CD8-positive, alpha-beta memory T cell (primary cell): Measurements from ENCODE around the gene LTBR. TPM values are rescaled to one million over a fixed set of nuclear protein-coding genes. Genes with fewer than 3 reads are reported as not detected.

Experiments
- CTCF ChIA-PET: fragments of 350-600 bp; sonication (Branson Sonifier 250); formaldehyde crosslinking; loops from one replicate; lab custom pipeline; 2021; ENCODE audit warnings: antibody characterized with exemption; lab: Charles Lee
- POLR2A ChIA-PET: fragments of 350-600 bp; sonication (Branson Sonifier 250); formaldehyde crosslinking; loops from one replicate; lab custom pipeline; 2021; ENCODE audit warnings: antibody characterized with exemption; lab: Charles Lee
- DNase-seq, 5 donors: peaks; one replicate each; pipeline versions ENCODE4 v3.0.0 to v3.0.0-alpha.2; 2020 to 2022; ENCODE audit warnings: mixed read lengths in 1 of 5
- H3K27ac ChIP-seq: one replicate; pipeline ENCODE4 v1.7.0; 2013; ENCODE audit warnings: low read depth, mild to moderate bottlenecking, low read length, moderate library complexity
- H3K27me3 ChIP-seq: 2 replicates; pipeline ENCODE4 v1.7.0; 2013; ENCODE audit warnings: low read length, mild to moderate bottlenecking; ENCODE audit not compliant: insufficient read depth, poor library complexity, severe bottlenecking
- H3K36me3 ChIP-seq: 2 replicates; pipeline ENCODE4 v1.7.0; 2013; ENCODE audit warnings: mild to moderate bottlenecking, low read length, moderate library complexity; ENCODE audit not compliant: insufficient read depth
- H3K4me1 ChIP-seq: 2 replicates; pipeline ENCODE4 v1.7.0; 2013; ENCODE audit warnings: mild to moderate bottlenecking, low read length, moderate library complexity; ENCODE audit not compliant: insufficient read depth
- H3K4me3 ChIP-seq: 2 replicates; pipeline ENCODE4 v1.7.0; 2013; ENCODE audit warnings: mild to moderate bottlenecking, low read length
- H3K9me3 ChIP-seq: 2 replicates; pipeline ENCODE4 v1.7.0; 2013; ENCODE audit warnings: mild to moderate bottlenecking, low read length
- H3K27ac Mint-ChIP-seq, 8 donors: one replicate each; pipeline ENCODE4 v1.8.0; 2020 to 2021; ENCODE audit warnings: mixed read lengths in 8 of 8, mild to moderate bottlenecking in 6 of 8, inconsistent platforms in 3 of 8, moderate library complexity in 3 of 8
- H3K27me3 Mint-ChIP-seq, 2 donors: one replicate each; pipeline ENCODE4 v1.8.0; 2020 to 2021; ENCODE audit warnings: mixed read lengths in 2 of 2, mild to moderate bottlenecking in 1 of 2, moderate library complexity in 1 of 2
- H3K36me3 Mint-ChIP-seq, 3 donors: one replicate each; pipeline ENCODE4 v1.8.0; 2020 to 2021; ENCODE audit warnings: mixed read lengths in 3 of 3, inconsistent platforms in 1 of 3, mild to moderate bottlenecking in 1 of 3
- H3K4me1 Mint-ChIP-seq, 3 donors: one replicate each; pipeline ENCODE4 v1.8.0; 2020 to 2021; ENCODE audit warnings: mixed read lengths in 3 of 3, inconsistent platforms in 1 of 3, mild to moderate bottlenecking in 1 of 3
- H3K4me3 Mint-ChIP-seq, 7 donors: one replicate each; pipeline ENCODE4 v1.8.0; 2020 to 2021; ENCODE audit warnings: mixed read lengths in 7 of 7, mild to moderate bottlenecking in 6 of 7, moderate library complexity in 4 of 7, inconsistent platforms in 2 of 7
- H3K9me3 Mint-ChIP-seq, 5 donors: one replicate each; pipeline ENCODE4 v1.8.0; 2020 to 2022; ENCODE audit warnings: mixed read lengths in 5 of 5, mild to moderate bottlenecking in 3 of 5, moderate library complexity in 2 of 5, inconsistent platforms in 1 of 5
- polyA plus RNA-seq: library from polyadenylated mRNA; unstranded; fragments of 300-500 nt; fragmentation: Illumina TruSeq; gene quantifications from one replicate; pipeline ENCODE4 v1.2.3, GENCODE V29; 2021
- total RNA-seq, 2 experiments: library from RNA; stranded (reverse); gene quantifications; one replicate each; pipeline ENCODE4 v1.2.3, GENCODE V29; 2021

Gene LTBR
- total and polyA plus RNA-seq, 3 experiments from 2014 or later, result 0.51 to 1.4 TPM; not detected in 1

- Histone ChIP-seq H3K4me1 (peaks cover 19% of the 10 kb centered on the region), H3K4me3 (no peak overlapping the region), H3K9me3 (no peaks in the 10 kb centered on the region), H3K27me3 (no peaks in the 10 kb centered on the region), H3K36me3 (no peaks in the 10 kb centered on the region), H3K27ac (no peak overlapping the region)
- Mint-ChIP-seq H3K4me1 (peaks cover 14 to 18% (median 14%) of the 10 kb centered on the region in 3 donors), H3K36me3 (no peaks in the 10 kb centered on the region), H3K27ac (no peak overlapping the region), H3K4me3 (no peak overlapping the region), H3K9me3 (no peaks in the 10 kb centered on the region), H3K27me3 (peaks cover 6 to 7% of the 10 kb centered on the region in 2 donors)
- no peak for DNase-seq
- POLR2A ChIA-PET, result interaction anchor here (0.7 kb wide), 1 partner anchor 51 kb away, joined by 3 read pairs; no protein-coding TSS in a partner anchor
- CTCF ChIA-PET, result interaction anchor here (0.6 to 1.5 kb wide), 3 partner anchors 84 to 118 kb away, joined by 3 to 4 read pairs (median 3); no protein-coding TSS in a partner anchor
Measured at GRCh38 chr12:6420364-6420763, 36.4 kb downstream of the LTBR start.

- CTCF ChIA-PET, result interaction anchor here (0.7 to 7.7 kb wide), 25 partner anchors 10 to 134 kb away, joined by 3 to 107 read pairs (median 6); partner anchors contain the start of genes CD27, GAPDH, MRPL51 and TAPBPL
- H3K36me3 ChIP-seq, result no peaks in the 10 kb centered on the region
- POLR2A ChIA-PET, result interaction anchor here (0.5 to 2.8 kb wide), 11 partner anchors 21 to 134 kb away, joined by 3 to 12 read pairs (median 5); partner anchors contain the start of genes CD27, GAPDH, MRPL51 and VAMP1
- H3K27ac Mint-ChIP-seq, result peak overlapping the region; percentile 41 to 90 (median 70)
- H3K4me3 ChIP-seq, result peak overlapping the region; percentile 35
- peak; percentile 60 to 87 (median 82) for DNase-seq
- H3K27me3 ChIP-seq, result no peaks in the 10 kb centered on the region
- H3K4me1 Mint-ChIP-seq, result peaks cover 36 to 43% (median 40%) of the 10 kb centered on the region in 3 donors
- no peaks in the 10 kb centered on the region for H3K9me3 ChIP-seq
- H3K36me3 Mint-ChIP-seq, result no peaks in the 10 kb centered on the region
- no peak overlapping the region for H3K27ac ChIP-seq
- peaks cover 46% of the 10 kb centered on the region for H3K4me1 ChIP-seq
- H3K27me3 Mint-ChIP-seq, result peaks cover 0 to 4% of the 10 kb centered on the region in 2 donors
- peak overlapping the region in 4 of 7 donors; percentile 5 to 53 (median 24) for H3K4me3 Mint-ChIP-seq
- H3K9me3 Mint-ChIP-seq, result no peaks in the 10 kb centered on the region
Measured at GRCh38 chr12:6423267-6424007, 39.5 kb downstream of the LTBR start.

- peaks cover 46% of the 10 kb centered on the region for H3K4me1 ChIP-seq
- CTCF ChIA-PET, result interaction anchor here (0.7 to 7.7 kb wide), 24 partner anchors 10 to 133 kb away, joined by 3 to 107 read pairs (median 6); partner anchors contain the start of genes CD27, GAPDH, MRPL51 and TAPBPL
- Mint-ChIP-seq H3K4me3 (peak overlapping the region in 2 of 7 donors; percentile 43 to 53), H3K36me3 (no peaks in the 10 kb centered on the region), H3K4me1 (peaks cover 36 to 43% (median 41%) of the 10 kb centered on the region in 3 donors), H3K9me3 (no peaks in the 10 kb centered on the region), H3K27ac (peak overlapping the region in 7 of 8 donors; percentile 41 to 90 (median 69)), H3K27me3 (peaks cover 0 to 4% of the 10 kb centered on the region in 2 donors)
- DNase-seq, result no peak
- no peaks in the 10 kb centered on the region for H3K27me3 ChIP-seq
- POLR2A ChIA-PET, result interaction anchor here (0.7 to 2.8 kb wide), 10 partner anchors 20 to 114 kb away, joined by 3 to 12 read pairs (median 4); partner anchors contain the start of genes CD27, GAPDH, MRPL51 and VAMP1
- H3K9me3 ChIP-seq, result no peaks in the 10 kb centered on the region
- H3K36me3 ChIP-seq, result no peaks in the 10 kb centered on the region
- H3K4me3 ChIP-seq, result peak overlapping the region; percentile 35
- no peak overlapping the region for H3K27ac ChIP-seq
Measured at GRCh38 chr12:6424008-6424347, 40.0 kb downstream of the LTBR start.

- Mint-ChIP-seq H3K27me3 (no peaks in the 10 kb centered on the region), H3K9me3 (no peaks in the 10 kb centered on the region), H3K4me3 (no peak overlapping the region), H3K27ac (peak overlapping the region in 6 of 8 donors; percentile 46 to 87 (median 61)), H3K36me3 (no peaks in the 10 kb centered on the region), H3K4me1 (peaks cover 40 to 46% (median 41%) of the 10 kb centered on the region in 3 donors)
- Histone ChIP-seq H3K27ac (no peak overlapping the region), H3K36me3 (no peaks in the 10 kb centered on the region), H3K4me3 (no peak overlapping the region), H3K27me3 (no peaks in the 10 kb centered on the region), H3K4me1 (peaks cover 49% of the 10 kb centered on the region), H3K9me3 (no peaks in the 10 kb centered on the region)
- CTCF ChIA-PET, result interaction anchor here (0.8 to 7.7 kb wide), 14 partner anchors 9 to 132 kb away, joined by 3 to 107 read pairs (median 24); partner anchors contain the start of genes CD27, GAPDH, MRPL51 and TAPBPL
- no peak for DNase-seq
- POLR2A ChIA-PET, result interaction anchor here (1.2 to 2.8 kb wide), 5 partner anchors 19 to 113 kb away, joined by 5 to 12 read pairs (median 6); partner anchors contain the start of genes CD27 and TAPBPL
Measured at GRCh38 chr12:6424866-6425265, 40.9 kb downstream of the LTBR start.

GRCh38 chr12:6425590-6426531 is 41.9 kb downstream of the LTBR start:
- POLR2A ChIA-PET, result interaction anchor here (0.6 to 2.8 kb wide), 9 partner anchors 21 to 112 kb away, joined by 3 to 12 read pairs (median 5); partner anchors contain the start of genes TAPBPL and VAMP1
- Mint-ChIP-seq H3K36me3 (no peaks in the 10 kb centered on the region), H3K27me3 (no peaks in the 10 kb centered on the region), H3K9me3 (no peaks in the 10 kb centered on the region), H3K4me3 (peak overlapping the region in 6 of 7 donors; percentile 9 to 59 (median 46)), H3K4me1 (peaks cover 49 to 56% (median 50%) of the 10 kb centered on the region in 3 donors), H3K27ac (peak overlapping the region; percentile 36 to 98 (median 96))
- peak overlapping the region; percentile 69 for H3K27ac ChIP-seq
- no peaks in the 10 kb centered on the region for H3K9me3 ChIP-seq
- H3K4me1 ChIP-seq, result peaks cover 59% of the 10 kb centered on the region
- CTCF ChIA-PET, result interaction anchor here (0.8 to 7.7 kb wide), 12 partner anchors 18 to 130 kb away, joined by 3 to 107 read pairs (median 16); partner anchors contain the start of genes CD27, GAPDH, IFFO1 and TAPBPL
- DNase-seq, result peak in 3 of 5 donors; percentile 15 to 56 (median 36)
- H3K27me3 ChIP-seq, result no peaks in the 10 kb centered on the region
- no peaks in the 10 kb centered on the region for H3K36me3 ChIP-seq
- no peak overlapping the region for H3K4me3 ChIP-seq

- H3K27ac ChIP-seq, result peak overlapping the region; percentile 69
- Mint-ChIP-seq H3K4me1 (peaks cover 55 to 58% (median 55%) of the 10 kb centered on the region in 3 donors), H3K27me3 (no peaks in the 10 kb centered on the region), H3K4me3 (peak overlapping the region; percentile 36 to 90 (median 72)), H3K36me3 (no peaks in the 10 kb centered on the region), H3K9me3 (no peaks in the 10 kb centered on the region), H3K27ac (peak overlapping the region; percentile 92 to 98 (median 96))
- ChIA-PET CTCF (interaction anchor here (1.4 to 7.7 kb wide), 8 partner anchors 12 to 126 kb away, joined by 3 to 107 read pairs (median 40); partner anchors contain the start of genes TAPBPL and VAMP1), POLR2A (interaction anchor here (0.6 to 2.0 kb wide), 7 partner anchors 15 to 132 kb away, joined by 3 to 7 read pairs (median 4); partner anchors contain the start of genes CD27 and TAPBPL)
- H3K9me3 ChIP-seq, result no peaks in the 10 kb centered on the region
- H3K27me3 ChIP-seq, result no peaks in the 10 kb centered on the region
- peak; percentile 56 to 92 (median 80) for DNase-seq
- peaks cover 61% of the 10 kb centered on the region for H3K4me1 ChIP-seq
- no peaks in the 10 kb centered on the region for H3K36me3 ChIP-seq
- H3K4me3 ChIP-seq, result peak overlapping the region; percentile 0
Measured at GRCh38 chr12:6426882-6427671, 43.1 kb downstream of the LTBR start.
